ENCODE data around the gene CHKB.
"Not testable (repeated sequence)": the region's sequence is repeated elsewhere in the genome, so short reads cannot be mapped to it uniquely, and the experiment has no call there.

The CHKB gene

DNA sequence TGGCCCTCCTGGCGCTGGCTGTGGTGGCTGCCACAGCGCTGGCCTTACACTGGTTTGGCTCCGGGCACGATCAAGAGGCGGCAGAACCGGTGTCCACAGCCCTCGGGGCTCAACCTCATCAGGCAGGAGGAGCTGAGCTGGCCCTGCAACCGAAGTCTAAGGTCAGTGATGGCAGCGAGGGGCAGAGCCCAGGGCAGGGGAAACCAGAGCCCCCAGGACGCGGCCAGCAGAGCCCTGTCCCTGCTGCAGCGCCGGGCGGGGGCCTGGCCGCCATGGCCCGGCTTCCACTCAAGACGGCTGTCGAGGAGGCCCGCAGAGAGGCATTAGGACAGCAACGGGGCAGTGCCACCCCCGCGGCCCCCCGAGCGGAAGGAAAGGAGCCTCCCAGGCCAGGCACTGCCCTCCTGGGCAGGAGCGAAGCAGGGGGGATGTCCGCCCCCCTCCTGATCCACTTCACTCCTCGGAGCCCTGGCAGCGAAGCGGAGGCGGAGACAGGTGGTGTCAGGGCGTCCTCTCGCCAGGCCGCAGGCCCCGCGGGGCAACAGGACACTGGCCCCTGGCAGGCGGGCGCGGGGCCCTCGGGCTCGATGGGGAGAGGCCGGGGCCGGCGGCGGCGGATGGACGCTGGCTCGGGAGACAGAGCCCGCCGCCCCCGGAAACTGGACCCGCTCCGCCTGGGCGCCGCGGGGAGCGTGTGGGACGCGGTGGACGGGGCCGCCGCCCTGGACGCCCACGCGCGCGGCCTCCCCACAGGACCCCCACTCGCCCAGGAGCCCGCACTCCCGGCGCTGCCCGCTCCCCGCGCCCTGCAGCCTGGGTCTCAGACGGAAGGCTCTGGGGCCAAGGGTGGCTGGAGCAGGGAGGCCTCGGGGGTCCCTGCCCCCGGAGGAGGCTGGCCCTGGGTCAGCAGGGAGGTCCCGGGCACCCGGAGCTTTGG, 36.1 kb downstream of the CHKB start:
- DNase-seq, result peak; percentile 26

DNA sequence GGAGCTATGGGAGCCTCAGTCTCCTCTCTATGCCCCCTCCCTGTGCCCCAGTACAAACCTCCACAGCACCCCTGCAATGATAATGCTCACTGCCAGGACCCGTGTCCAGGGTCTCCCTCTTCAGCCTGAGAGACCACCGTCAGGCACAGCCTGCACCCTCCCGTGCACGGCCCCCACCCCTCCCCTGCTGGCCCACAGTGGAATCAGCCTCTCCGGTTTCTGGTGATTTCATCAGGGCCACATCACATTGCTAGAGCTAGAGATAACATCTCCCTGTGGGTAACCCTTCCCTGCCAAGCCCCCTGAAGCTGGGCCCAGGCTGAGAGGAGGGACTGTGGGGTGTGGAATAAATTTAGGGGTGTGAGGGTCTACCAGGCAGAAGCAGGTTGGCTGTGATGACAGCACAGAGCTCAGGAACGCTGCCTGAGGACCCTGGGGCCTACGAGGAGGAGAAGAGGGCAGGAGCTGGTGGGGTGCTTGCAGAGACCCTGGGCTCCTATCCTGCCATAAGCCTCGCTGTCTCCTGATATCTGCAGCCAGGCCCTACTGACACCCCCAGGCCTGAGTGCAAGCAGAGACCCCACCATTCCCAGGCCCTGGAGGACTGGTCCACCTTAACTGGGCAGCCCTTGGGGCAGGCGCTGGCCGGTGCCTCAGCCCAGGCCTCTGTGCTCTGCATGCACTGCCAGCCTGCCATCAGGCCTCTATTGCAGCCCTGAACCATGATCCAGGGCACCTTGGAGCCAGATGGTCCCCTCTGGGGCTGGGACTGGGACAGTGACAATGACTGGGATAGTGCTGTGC, 36.9 kb downstream of the CHKB start, which contains the start of gene KLHDC7B:
KLHDC7B (plus strand) TSS at position 378 of the 804 bp plus-strand sequence; CDS start at position 723, 345 bp downstream.
- DNase-seq, result peak; percentile 31

DNA sequence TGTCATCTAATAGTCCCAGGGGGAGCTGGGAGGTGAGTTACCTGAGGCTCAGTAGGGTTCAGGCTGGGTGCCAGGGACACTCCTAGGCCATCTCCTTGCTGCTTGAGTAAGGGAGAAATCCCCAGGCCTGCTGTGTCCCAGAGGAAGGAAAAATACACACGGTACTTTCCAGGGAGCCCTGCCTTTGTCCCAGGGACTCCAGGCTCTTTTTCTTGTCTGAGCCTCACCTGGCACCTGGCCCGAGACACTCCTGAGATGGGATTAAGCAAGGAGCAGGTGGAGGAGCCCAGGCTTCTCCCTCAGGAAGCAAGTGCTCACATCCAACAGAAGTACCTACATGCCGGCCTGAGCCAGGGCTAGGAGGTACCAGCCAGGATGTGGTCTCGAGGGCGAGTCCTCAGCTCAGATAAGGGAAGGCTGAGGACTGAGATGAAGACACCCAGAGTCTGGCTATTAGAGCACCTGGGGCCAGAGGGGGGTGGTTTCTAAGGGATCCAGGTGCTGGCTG, 37.8 kb downstream of the CHKB start:
- no peak for DNase-seq

DNA sequence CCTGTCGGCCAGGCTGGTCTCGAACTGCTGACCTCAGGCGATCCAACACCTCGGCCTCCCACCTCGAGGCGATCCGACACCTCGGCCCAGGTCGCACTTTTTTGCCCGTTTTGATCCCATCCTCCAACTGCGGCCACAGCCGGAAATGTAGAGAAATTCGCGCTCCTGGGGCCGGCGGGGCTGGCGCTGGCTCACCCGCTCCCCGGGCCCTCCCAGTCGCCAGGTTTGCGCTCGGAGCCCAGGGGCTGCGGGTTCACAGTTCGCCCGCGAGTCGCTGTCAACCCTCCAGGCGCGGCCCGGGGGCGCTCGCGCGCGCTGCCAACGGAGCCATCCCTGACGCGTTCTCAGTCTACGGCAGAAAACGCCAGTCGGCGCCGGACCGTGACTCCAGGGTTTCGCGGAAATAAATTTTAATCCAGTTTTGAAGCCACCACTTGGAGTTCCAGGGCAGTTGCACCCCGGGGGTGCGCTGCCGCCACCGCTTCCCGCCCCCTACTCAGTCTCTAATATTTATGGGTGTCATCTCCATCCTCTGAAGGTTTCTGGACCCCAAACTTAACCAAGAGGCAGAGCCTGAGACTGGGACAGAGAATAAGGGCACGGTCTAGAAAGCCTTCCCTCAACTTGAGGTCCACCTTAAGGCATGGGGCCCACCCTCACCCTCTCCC, 38.4 kb downstream of the CHKB start:
- no peak for DNase-seq

DNA sequence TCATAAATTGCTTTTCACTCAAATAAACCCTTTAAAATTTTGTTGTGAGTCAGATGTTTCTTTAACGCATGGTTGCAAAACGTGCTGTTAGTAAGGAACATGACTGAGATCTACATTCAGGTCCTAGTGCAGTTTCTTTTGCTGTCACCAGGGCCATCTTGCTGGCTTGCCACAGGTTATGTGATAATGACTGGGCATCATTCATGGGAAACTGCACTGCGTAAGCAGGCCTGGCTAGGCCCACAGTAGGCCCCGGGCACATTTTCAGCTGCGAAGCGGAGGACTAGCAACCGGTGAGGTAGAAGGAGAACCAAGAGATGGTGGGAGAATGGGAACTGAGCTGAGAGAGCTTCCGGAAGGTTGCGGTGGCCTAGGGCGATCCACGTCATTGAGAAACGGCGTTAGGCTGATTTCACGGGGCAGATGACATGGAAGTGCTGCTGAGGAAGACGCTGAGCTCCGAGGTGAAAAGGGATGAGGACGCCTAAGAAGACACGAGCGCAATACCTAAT, 40.2 kb downstream of the CHKB start:
- peak; percentile 25 for DNase-seq

DNA sequence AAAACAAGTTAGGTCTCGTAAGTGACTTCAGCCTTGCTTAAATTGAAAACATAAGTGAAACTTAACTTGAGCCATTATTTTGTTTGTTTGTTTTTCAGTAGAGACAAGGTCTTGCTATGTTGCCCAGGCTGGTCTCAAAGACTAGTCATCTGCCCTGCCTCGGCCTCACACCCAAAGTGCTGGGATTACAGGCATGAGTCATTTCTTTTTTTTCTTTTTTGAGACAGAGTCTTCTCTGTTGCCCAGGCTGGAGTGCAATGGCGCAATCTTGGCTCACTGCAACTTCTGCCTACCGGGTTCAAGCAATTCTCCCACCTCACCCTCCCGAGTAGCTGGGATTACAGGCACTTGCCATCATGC, 41.0 kb downstream of the CHKB start:
- DNase-seq, result peak; percentile 14

DNA sequence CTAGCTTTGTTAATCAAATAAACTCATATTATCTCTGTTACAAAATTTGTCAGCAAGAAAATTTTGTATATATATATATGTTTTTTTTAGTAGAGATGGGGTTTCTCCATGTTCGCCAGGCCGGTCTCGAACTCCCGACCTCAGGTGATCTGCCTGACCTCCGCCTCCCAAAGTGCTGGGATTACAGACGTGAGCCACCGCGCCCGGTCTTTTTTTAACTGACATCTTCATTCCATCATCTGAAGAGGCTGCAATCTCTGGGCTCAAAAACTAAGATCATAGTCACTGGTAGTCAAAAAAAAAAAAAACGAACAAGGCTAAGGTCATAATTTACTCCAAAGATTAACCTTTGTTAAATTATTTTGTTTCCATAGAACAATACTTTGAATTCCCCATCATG, 42.3 kb downstream of the CHKB start:
- peak; percentile 2 for DNase-seq

DNA sequence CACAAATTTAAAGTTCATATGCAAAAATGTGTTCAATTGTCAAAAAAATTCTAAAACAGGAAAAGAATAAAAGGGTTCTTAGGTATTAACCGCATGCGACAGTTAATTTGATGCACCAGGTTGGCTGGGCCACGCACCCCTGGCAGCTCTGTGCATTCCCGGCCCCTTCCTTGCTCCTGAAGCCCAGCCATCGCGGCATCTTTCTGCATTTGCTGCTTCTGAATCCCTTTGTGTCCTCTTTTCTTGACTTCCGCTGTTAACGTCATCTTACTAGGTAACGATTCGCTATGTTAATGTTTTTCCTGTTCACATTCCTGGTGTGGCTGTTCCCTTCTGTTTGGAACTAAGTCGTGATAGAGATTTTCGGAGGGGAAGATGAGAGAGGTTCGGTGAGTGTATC, 44.9 kb downstream of the CHKB start:
- DNase-seq, result no peak

DNA sequence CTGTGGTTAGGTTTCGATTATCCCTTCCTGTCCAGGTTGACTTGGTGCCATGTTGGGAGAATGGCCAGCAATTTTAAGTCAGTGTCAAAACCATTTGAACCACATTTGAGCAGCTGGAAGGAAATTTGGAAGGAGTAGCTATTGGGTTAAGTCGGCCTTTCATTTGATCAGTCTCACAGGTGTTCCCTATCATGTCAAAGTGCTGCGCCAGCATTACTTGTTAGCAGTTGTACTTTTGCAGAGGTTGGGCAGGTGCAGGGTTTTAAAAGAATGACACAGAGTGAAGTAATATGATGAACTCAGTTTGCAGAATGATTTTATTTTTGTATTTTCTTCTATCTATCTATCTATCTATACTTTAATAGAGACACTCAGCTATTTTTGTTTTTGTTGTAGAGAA, 46.4 kb downstream of the CHKB start:
- DNase-seq, result no peak

DNA sequence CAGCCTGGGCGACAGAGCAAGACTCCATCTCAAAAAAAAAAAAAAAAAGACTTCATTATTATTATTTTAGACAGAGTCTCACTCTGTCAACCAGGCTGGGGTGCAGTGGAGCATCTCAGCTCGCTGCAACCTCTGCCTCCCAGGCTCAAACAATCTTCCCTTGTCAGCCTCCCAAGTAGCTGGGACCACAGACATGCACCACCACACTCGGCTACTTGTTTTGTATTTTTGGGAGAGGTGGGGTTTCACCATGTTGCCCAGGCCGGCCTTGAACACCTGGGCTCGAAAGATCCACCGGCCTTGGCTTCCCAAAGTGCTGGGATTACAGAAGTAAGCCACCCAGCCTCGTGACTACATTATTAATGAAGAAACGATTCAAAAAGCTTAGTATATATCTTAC, 47.5 kb downstream of the CHKB start:
- DNase-seq, result no peak

DNA sequence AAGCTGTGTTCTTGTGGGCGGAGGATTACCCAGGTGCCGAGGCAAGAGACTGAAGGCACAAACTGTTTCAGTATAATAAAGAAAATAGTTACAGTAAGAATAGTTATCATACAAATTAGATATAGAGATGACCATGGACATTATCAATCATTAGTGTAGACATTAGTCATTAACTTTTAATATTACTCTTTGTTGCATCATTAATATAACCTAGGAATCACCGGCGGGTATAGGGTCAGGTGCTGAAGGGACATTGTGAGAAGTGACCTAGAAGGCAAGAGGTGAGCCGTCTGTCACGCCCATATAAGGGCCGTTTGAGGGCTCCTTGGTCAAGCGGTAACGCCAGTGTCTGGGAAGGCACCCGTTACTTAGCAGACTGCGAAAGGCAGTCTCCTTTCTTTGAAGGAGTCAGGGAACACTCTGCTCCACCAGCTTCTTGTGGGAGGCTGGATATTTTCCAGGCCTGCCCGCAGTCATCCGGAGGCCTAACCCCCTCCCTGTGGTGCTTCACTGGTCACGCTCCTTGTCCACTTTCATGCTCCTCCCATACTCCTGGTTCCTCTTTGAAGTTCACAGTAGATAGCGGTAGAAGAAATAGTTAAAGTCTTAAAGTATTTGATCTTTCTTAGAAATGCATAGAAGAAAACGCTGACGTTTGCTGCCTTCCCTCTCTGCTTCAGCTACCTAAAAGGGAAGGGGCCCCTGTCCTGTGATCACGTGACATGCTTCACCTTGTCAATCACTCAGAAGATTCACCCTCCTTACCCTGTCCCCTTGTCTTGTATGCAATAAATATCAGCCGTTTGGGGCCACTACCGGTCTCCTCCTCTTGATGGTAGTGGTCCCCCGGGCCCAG, 48.6 kb downstream of the CHKB start:
- DNase-seq, result not testable (repeated sequence)

DNA sequence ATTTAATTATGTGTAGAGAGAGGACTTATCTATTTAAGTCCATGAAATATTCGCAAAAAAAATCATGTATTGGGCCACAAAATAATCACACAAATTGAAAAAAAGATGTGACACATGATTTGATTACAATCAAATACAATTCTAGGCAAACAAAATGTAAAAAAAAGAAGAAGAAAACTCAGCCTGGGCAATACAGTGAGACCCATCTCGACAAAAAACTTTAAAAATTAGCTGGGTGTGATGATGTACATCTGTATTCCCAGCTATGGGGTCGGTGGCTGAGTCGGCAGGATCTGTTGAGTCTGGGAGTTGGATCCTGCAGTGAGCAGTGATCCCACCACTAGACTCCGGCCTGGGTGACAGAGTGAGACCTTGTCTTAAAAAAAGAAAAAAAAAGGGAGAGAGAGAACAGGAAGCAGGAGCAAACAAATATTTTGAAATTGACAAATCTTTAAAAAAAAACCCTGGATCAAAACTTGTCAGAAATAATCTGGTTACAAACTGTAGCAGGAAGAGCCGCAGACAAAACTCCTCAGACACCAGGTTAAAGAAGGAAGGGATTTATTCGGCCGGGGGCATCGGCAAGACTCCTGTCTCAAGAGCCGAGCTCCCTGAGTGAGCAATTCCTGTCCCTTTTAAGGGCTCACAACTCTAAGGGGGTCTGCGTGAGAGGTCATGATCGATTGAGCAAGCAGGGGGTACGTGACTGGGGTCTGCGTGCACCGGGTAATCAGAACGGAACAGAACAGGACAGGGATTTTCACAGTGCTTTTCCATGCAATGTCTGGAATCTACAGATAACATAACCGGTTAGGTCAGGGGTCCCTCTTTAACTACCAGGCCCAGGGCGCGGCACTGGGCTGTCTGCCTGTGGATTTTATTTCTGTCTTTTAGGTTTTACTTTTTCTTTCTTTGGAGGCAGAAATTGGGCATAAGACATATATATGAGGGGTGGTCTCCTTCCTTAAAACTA, 49.5 kb downstream of the CHKB start:
- no peak for DNase-seq

DNA sequence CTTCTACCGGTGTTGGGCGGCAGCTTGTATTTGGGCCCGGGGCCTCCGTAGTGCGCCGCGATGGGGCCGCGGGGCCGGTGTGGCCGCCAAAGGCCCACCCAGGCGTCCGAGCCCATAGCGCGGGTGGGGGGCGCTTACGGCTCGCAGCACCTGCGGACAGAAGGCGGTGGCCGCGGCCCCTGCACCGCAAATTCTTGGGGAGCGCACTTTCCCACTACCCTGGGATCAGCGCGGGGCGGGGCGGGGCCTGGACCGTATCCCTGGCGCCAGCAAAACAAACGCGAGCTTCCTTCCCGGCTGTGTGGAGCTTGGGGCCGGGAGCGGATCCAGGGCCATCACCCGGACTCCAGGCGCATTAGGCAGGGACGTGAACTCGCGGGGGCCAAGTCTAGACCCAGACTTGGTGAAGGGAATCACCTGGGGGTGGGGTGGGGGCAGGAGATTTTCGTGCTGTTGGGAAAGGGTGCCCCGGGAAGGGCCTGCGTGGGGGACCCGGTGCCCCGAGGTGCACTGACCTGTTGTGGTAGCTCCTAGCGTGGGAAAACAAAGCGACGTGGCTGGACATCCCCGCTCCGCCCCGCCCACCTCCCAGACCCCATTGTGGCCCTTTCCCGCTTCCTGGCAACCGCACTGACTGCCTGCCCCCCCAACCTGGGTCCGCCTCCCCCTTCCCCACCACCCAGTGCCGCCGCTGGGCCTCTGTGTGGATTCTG, 50.5 kb downstream of the CHKB start:
- DNase-seq, result peak; percentile 83

DNA sequence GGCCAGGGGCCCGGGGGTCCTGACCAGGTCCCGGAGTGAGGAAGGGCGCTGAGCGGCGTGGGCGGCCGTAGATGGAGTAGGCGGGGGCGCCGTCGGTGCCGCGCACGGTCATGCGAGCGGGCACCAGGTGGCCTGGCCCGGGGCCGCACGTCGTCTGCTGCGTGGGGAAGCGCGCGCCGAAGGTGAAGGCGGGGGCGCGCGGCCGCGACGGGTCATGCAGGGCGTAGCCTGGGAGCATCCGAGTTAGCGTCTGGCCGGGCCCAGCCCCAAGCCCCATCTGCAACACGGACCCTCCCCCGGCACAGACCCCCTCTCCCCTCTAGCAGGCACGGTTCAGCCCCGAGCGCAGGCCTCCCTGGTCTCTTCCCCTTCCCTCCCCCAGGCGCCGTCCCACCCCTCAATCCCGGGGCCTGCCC, 51.1 kb downstream of the CHKB start:
- no peak for DNase-seq

DNA sequence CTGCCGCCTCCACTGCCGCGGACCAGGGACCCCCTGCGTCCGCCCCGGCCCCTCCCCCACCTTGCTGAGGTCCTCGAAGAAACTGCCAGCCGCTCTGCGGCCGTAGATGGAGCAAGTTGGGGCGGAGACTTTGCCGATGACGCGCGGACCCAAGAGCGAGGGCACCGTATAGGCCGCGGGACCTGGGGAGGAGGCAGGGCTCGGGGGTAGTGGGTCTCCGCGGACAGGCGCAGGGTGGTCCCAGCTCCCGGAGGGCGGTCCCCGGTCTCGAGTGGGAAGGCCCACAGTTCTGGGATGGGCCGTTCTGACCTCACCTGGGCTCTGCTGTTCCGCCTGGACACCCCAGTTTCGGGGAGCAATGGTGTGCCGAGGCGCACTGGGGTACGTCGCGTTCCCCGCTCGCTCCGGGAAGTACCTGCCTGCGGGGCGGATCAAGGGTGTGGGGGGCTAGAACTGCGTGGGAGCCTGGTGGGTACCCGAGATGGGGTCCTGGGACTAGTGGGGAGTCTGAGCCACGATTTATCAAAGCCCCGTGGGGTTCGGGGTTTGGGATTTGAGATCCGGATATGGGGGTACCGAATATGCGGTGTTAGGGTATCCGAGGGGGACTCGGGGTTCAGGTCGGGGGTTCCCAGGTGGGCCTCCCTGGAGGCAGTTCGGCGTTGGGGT, 51.6 kb downstream of the CHKB start:
- peak; percentile 70 for DNase-seq

DNA sequence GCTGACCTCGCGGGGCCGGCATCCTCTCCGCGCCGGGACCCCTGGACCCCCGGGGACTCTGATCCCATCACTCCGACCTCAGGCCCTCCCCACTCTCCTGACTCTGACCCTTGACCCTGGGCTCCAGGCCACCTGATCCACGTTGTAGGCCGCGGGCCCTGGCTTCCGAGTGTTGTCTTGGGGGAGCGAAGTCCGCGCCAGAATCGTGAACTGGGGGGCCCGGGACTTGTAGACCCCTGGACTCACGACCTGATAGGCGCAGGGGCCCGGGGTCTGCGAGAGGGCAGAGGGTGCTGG, 52.1 kb downstream of the CHKB start:
- peak; percentile 53 for DNase-seq

DNA sequence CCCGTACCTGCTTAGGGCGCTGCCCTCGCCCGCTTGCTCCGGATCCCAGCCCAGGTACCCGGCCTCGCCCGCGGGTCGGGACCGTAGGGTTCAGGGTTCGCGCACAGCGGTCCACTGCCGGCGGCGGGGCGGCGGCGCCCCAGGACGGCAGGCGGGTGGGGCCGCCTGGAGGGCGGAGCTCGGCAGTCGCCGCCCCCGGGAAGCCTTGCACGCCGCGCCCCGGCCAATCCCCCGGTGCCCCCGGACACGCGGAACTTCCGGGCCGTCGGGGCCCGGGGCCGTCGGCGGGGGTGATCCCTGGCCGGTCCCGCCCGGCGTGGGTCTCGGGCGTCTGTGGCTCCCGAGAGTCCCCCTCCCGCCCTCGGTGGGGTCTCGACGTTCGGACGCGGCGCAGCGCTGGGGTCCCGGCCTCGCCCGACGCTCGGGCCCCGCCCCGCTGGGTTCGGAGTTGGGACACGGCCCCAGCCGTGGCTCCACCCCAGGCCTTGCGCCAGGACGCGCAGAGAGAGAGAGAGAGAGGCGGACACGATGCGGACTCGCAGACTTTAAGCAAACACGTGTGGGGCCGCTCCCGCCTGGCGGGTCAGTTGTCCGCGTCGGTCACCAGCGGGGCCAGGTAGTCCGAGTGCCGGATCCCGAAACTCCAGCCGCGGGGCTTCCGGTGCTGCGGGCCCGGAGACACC, 52.6 kb downstream of the CHKB start, which contains the start of gene TYMP:
TYMP (minus strand) TSS at position 116 of the 683 bp plus-strand sequence. CDS start 303 bp downstream, outside the sequence.
- peak; percentile 80 for DNase-seq

DNA sequence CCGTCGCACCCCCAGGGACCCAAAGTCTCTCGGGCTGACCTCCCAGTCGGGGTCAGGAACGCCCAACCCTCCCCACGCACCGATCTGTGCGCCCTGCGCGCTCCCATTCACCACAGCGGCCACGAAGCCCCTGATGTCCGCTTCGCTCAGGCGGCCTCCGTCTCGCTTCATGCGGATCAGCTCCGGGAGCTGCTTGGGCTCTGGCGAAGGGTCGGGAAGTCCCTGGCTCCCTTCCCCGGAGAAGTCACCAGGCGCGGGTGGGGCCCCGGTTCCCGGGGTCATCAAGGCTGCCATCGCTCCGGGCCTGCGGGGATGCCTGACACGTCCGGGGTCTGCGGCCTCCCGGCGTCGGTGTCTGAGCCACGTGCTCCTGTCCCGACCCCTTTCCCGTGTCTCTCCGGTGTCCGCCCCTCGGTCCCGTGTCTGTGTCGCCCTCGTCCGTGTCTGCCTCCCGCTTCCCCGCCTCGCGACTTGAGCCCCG, 53.2 kb downstream of the CHKB start:
- peak; percentile 59 for DNase-seq
